HepG2 (cell line): ENCODE measurements around the gene VARS1. TPM values are rescaled to one million over a fixed set of nuclear protein-coding genes. Genes with fewer than 3 reads are reported as not detected.

Source experiments
- ARHGAP35 ChIP-seq: sonication (generic); formaldehyde crosslinking; IDR thresholded peaks from 2 replicates; pipeline ENCODE4 v1.9.0; 2022; ENCODE audit warnings: mild to moderate bottlenecking, inconsistent platforms, moderate library complexity, missing genetic modification reagents, borderline replicate concordance
- ARID4A ChIP-seq: sonication (generic); formaldehyde crosslinking; IDR thresholded peaks from 2 replicates; pipeline ENCODE4 v1.5.0; 2020; ENCODE audit warnings: mild to moderate bottlenecking, missing genetic modification reagents, borderline replicate concordance
- CBX2 ChIP-seq, 2 experiments: fragments of 200-600 bp in 1 of 2; sonication (generic); formaldehyde crosslinking in 1 of 2; IDR thresholded peaks; 2 replicates each; pipeline versions ENCODE4 v1.7.0 to v1.8.1; 2018 to 2022; ENCODE audit warnings: low read depth in 2 of 2, low read length in 1 of 2, mild to moderate bottlenecking in 1 of 2, missing genetic modification reagents in 1 of 2
- JUNB ChIP-seq: sonication (generic); formaldehyde crosslinking; IDR thresholded peaks from 2 replicates; pipeline ENCODE4 v1.8.0; 2022; ENCODE audit warnings: missing genetic modification reagents, mild to moderate bottlenecking, borderline replicate concordance
- PAWR ChIP-seq: sonication (generic); formaldehyde crosslinking; IDR thresholded peaks from 2 replicates; pipeline ENCODE4 v1.4.0; 2020; ENCODE audit warnings: missing genetic modification reagents, mild to moderate bottlenecking, borderline replicate concordance
- SCMH1 ChIP-seq: sonication (generic); formaldehyde crosslinking; IDR thresholded peaks from 2 replicates; pipeline ENCODE4 v1.9.0; 2021; ENCODE audit warnings: missing genetic modification reagents, mild to moderate bottlenecking, borderline replicate concordance
- SRY ChIP-seq: sonication (generic); formaldehyde crosslinking; IDR thresholded peaks from 2 replicates; pipeline ENCODE4 v1.8.0; 2022; ENCODE audit warnings: mild to moderate bottlenecking, missing genetic modification reagents
- ZNF224 ChIP-seq: sonication (generic); formaldehyde crosslinking; IDR thresholded peaks from 2 replicates; pipeline ENCODE4 v1.5.0; 2020; ENCODE audit warnings: mild to moderate bottlenecking, missing genetic modification reagents
- ZNF225 ChIP-seq: sonication (generic); formaldehyde crosslinking; IDR thresholded peaks from 2 replicates; pipeline ENCODE4 v1.4.0; 2020; ENCODE audit warnings: mild to moderate bottlenecking, missing genetic modification reagents
- ZNF263 ChIP-seq: sonication (generic); formaldehyde crosslinking; IDR thresholded peaks from 2 replicates; pipeline ENCODE4 v1.4.0; 2020; ENCODE audit warnings: missing genetic modification reagents
- ZNF331 ChIP-seq: sonication (generic); formaldehyde crosslinking; IDR thresholded peaks from 2 replicates; pipeline ENCODE4 v1.4.0; 2020; ENCODE audit warnings: missing genetic modification reagents
- ZNF350 ChIP-seq: sonication (generic); formaldehyde crosslinking; IDR thresholded peaks from 2 replicates; pipeline ENCODE4 v1.4.0; 2020; ENCODE audit warnings: mild to moderate bottlenecking, low read depth, missing genetic modification reagents, borderline replicate concordance
- ZNF430 ChIP-seq: sonication (generic); formaldehyde crosslinking; IDR thresholded peaks from 2 replicates; pipeline ENCODE4 v1.9.0; 2021; ENCODE audit warnings: mild to moderate bottlenecking, missing genetic modification reagents
- ZNF607 ChIP-seq: sonication (generic); formaldehyde crosslinking; IDR thresholded peaks from 2 replicates; pipeline ENCODE4 v1.5.1; 2020; ENCODE audit warnings: missing genetic modification reagents, mild to moderate bottlenecking, borderline replicate concordance
- ZNF775 ChIP-seq: sonication (generic); formaldehyde crosslinking; IDR thresholded peaks from 2 replicates; pipeline ENCODE4 v1.4.0; 2020; ENCODE audit warnings: missing genetic modification reagents, mild to moderate bottlenecking, moderate library complexity, borderline replicate concordance
- ZSCAN12 ChIP-seq: sonication (generic); formaldehyde crosslinking; IDR thresholded peaks from 2 replicates; pipeline ENCODE4 v1.9.0; 2021; ENCODE audit warnings: mild to moderate bottlenecking, missing genetic modification reagents
- polyA plus RNA-seq, 8 experiments: library from polyadenylated mRNA; depleted of rRNA in 3 of 8; stranded (reverse) in 7 of 8; unstranded in 1 of 8; fragments of >200 nt; fragmentation: Illumina TruSeq in 4 of 8; extraction: Trizol in 4 of 8; gene quantifications; 2 replicates each; pipeline versions ENCODE4 v1.2.1 to v1.2.3, GENCODE V29; 2011 to 2016; ENCODE audit warnings: low read depth in 4 of 8, missing spikeins in 1 of 8, mixed read lengths in 1 of 8; ENCODE audit not compliant: insufficient read depth in 1 of 8
- total RNA-seq, 5 experiments: library from RNA; depleted of rRNA; stranded (reverse); fragments of >200 nt; fragmentation: Illumina TruSeq; extraction: Trizol; gene quantifications; 2 replicates each; pipeline ENCODE4 v1.2.3, GENCODE V29; 2016; ENCODE audit warnings: low read depth in 1 of 5
- TF ChIP-seq, protein P1 (sequence below): sonication (generic); formaldehyde crosslinking; IDR thresholded peaks from 2 replicates; pipeline ENCODE4 v1.5.0; 2020; ENCODE audit warnings: mild to moderate bottlenecking, missing genetic modification reagents
- TF ChIP-seq, protein P2 (sequence below): sonication (generic); formaldehyde crosslinking; IDR thresholded peaks from 2 replicates; pipeline ENCODE4 v1.8.0; 2022; ENCODE audit warnings: missing genetic modification reagents, mild to moderate bottlenecking, borderline replicate concordance
- TF ChIP-seq, protein P3 (sequence below): sonication (generic); formaldehyde crosslinking; conservative IDR thresholded peaks from 2 replicates; pipeline ENCODE4 v1.4.0; 2020; ENCODE audit warnings: missing genetic modification reagents

VARS1 gene
- total and polyA plus RNA-seq, 2 of the 13 experiments (the other 11 are each of a cell fraction or from before 2014, with no cell fraction given): 14.7 to 56.1 TPM

DNA sequence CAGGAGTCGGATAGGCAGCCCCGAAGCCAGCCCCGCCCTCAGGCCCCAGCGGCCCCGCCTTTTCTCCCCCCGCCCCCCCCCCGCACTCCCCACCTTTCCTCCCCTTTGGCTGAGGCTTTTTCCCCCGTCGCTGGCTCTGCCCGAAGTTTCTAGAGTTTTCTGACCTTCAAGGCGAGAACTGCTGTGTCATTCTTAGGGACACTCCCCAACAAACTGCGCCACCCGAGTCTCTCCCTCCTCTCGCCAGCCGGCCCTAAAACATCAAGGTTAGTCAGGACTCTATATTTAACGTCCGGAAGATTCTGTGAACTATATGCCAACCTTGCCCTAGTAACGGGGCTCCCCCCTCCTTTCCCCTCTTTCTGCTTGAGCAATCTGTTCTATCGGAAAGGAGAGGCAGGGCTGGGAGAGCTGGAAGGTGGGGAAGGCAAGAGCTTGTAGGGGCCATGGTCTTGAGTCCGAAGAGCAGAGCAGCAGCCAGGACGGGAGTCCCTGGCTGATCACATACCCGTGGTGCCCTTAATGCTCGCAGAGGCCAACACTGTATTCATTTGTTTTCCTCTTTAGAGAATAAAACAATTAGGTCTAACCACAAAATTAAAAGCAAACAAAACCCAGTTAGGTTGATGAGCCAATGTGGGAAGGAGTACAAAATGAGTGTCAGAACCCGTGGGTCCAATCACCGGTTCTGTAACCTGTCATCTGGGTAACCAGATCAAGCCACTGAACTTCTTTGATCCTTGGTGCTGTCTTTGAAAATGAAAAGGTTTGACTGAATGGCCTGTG, 26.7 kb upstream of the VARS1 start (continued):
- TF ChIP-seq PAWR (CRISPR knock-in tag) (no peak), CBX2 (IDR thresholded peaks at IDR 0.05; ENCODE audit: low read depth, low read length) (no peak), CBX2 (CRISPR knock-in tag; IDR thresholded peaks at IDR 0.05; ENCODE audit: low read depth) (no peak), ZNF775 (no peak), ARHGAP35 (CRISPR knock-in tag) (no peak), JUNB (CRISPR knock-in tag) (no peak), SCMH1 (CRISPR knock-in tag) (no peak), ZNF350 (0 out of 2 replicates have a peak, but pooled peaks have one; percentile 53), ZNF607 (CRISPR knock-in tag) (no peak), ZNF225 (no peak), SRY (CRISPR knock-in tag) (peak; percentile 33; the same call in 1 of the 2 replicates), ZNF263 (CRISPR knock-in tag) (0 out of 2 replicates have a peak, but pooled peaks have one; percentile 14), ZNF224 (CRISPR knock-in tag) (0 out of 2 replicates have a peak, but pooled peaks have one; percentile 57), ARID4A (peak; percentile 45; the same call in 1 of the 2 replicates), ZNF331 (no peak), ZNF430 (CRISPR knock-in tag) (peak; percentile 70; the same call in 1 of the 2 replicates), ZSCAN12 (CRISPR knock-in tag) (peak; percentile 36; the same call in 1 of the 2 replicates)
- TF ChIP-seq, protein P1, sequence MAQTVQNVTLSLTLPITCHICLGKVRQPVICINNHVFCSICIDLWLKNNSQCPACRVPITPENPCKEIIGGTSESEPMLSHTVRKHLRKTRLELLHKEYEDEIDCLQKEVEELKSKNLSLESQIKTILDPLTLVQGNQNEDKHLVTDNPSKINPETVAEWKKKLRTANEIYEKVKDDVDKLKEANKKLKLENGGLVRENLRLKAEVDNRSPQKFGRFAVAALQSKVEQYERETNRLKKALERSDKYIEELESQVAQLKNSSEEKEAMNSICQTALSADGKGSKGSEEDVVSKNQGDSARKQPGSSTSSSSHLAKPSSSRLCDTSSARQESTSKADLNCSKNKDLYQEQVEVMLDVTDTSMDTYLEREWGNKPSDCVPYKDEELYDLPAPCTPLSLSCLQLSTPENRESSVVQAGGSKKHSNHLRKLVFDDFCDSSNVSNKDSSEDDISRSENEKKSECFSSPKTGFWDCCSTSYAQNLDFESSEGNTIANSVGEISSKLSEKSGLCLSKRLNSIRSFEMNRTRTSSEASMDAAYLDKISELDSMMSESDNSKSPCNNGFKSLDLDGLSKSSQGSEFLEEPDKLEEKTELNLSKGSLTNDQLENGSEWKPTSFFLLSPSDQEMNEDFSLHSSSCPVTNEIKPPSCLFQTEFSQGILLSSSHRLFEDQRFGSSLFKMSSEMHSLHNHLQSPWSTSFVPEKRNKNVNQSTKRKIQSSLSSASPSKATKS (CRISPR knock-in tag): no peak
- TF ChIP-seq, protein P2, sequence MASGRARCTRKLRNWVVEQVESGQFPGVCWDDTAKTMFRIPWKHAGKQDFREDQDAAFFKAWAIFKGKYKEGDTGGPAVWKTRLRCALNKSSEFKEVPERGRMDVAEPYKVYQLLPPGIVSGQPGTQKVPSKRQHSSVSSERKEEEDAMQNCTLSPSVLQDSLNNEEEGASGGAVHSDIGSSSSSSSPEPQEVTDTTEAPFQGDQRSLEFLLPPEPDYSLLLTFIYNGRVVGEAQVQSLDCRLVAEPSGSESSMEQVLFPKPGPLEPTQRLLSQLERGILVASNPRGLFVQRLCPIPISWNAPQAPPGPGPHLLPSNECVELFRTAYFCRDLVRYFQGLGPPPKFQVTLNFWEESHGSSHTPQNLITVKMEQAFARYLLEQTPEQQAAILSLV (CRISPR knock-in tag): no peak
- TF ChIP-seq, protein P3, sequence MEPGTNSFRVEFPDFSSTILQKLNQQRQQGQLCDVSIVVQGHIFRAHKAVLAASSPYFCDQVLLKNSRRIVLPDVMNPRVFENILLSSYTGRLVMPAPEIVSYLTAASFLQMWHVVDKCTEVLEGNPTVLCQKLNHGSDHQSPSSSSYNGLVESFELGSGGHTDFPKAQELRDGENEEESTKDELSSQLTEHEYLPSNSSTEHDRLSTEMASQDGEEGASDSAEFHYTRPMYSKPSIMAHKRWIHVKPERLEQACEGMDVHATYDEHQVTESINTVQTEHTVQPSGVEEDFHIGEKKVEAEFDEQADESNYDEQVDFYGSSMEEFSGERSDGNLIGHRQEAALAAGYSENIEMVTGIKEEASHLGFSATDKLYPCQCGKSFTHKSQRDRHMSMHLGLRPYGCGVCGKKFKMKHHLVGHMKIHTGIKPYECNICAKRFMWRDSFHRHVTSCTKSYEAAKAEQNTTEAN (CRISPR knock-in tag): no peak
